Lung (tissue), 12 donors: ENCODE measurements around the gene MAP1A. TPM values are rescaled to one million over a fixed set of nuclear protein-coding genes. Genes with fewer than 3 reads are reported as not detected.
A peak's percentile ranks its signal among the peaks of the same experiment; 100 is the strongest.

Experiments
- ATAC-seq: fragments of 200-7000 bp; cut with Tn5 transposase; one replicate; pipeline ENCODE4 v1.9.1; 2020; ENCODE audit warnings: moderate number of reproducible peaks; ENCODE audit not compliant: insufficient read depth, low FRiP score
- DNase-seq, 3 donors: peaks; one replicate each; pipeline ENCODE4 v3.0.0-alpha.2; 2013 to 2017
- H3K27ac ChIP-seq, 2 donors: one replicate each; pipeline ENCODE4 v1.5.1; 2013; ENCODE audit warnings: mild to moderate bottlenecking in 2 of 2, moderate library complexity in 2 of 2, control low read depth in 1 of 2, inconsistent platforms in 1 of 2, low read depth in 1 of 2, low read length in 1 of 2
- H3K27me3 ChIP-seq, 3 donors: one replicate each; pipeline ENCODE4 v1.5.1; 2013; ENCODE audit warnings: low read length in 2 of 3; ENCODE audit not compliant: control insufficient read depth in 3 of 3, insufficient read depth in 3 of 3
- H3K36me3 ChIP-seq, 4 donors: one replicate each; pipeline ENCODE4 v1.5.1; 2013; ENCODE audit warnings: low read length in 4 of 4, mild to moderate bottlenecking in 1 of 4, moderate library complexity in 1 of 4; ENCODE audit not compliant: control insufficient read depth in 4 of 4, insufficient read depth in 4 of 4
- H3K4me1 ChIP-seq, 5 donors: one replicate each; pipeline ENCODE4 v1.5.1; 2013; ENCODE audit warnings: low read length in 5 of 5, mild to moderate bottlenecking in 2 of 5, moderate library complexity in 1 of 5; ENCODE audit not compliant: control insufficient read depth in 5 of 5, insufficient read depth in 5 of 5
- H3K4me3 ChIP-seq: one replicate; pipeline ENCODE4 v1.5.1; 2013; ENCODE audit warnings: mild to moderate bottlenecking, control low read depth, moderate library complexity
- H3K9ac ChIP-seq, 2 donors: one replicate each; pipeline ENCODE4 v1.5.1; 2013; ENCODE audit warnings: low read length in 2 of 2, control low read depth in 1 of 2; ENCODE audit not compliant: insufficient read depth in 1 of 2
- H3K9me3 ChIP-seq, 4 donors: one replicate each; pipeline ENCODE4 v1.5.1; 2013; ENCODE audit warnings: low read length in 3 of 4, mild to moderate bottlenecking in 1 of 4, moderate library complexity in 1 of 4; ENCODE audit not compliant: control insufficient read depth in 4 of 4, insufficient read depth in 3 of 4
- WGBS, 2 donors: extraction: QIAGEN DNeasy Blood & Tissue Kit; methylation state at CpG; one replicate each; pipeline ENCODE4 v1.1.7; 2013; 5-methylcytosine and 5-hydroxymethylcytosine counted together
- polyA plus RNA-seq, 2 donors: library from polyadenylated mRNA; stranded (reverse); fragments of 200-250 nt; gene quantifications; one replicate each; pipeline ENCODE4 v1.2.1, GENCODE V29; 2013
- total RNA-seq, 2 donors: library from RNA; depleted of rRNA in 1 of 2; stranded (reverse); fragments of >200 nt in 1 of 2; gene quantifications; one replicate each; pipeline ENCODE4 v1.2.1, GENCODE V29; 2014 to 2021
- TF ChIP-seq, protein P1 (sequence below): IDR thresholded peaks from 2 replicates; pipeline ENCODE4 v1.5.1; 2012; ENCODE audit warnings: mild to moderate bottlenecking; ENCODE audit errors: control extremely low read depth, extremely low read depth
- donor health status: control.
- donor health status: control.
- donor health status: Bipolar disorder and iron deficiency.
- donor health status: healthy.
- donor health status: DM: yes; HTN: yes; CAD: no.

MAP1A gene
- total and polyA plus RNA-seq, 4 donors: 1.8 to 17.8 (median 5.3) TPM

DNA sequence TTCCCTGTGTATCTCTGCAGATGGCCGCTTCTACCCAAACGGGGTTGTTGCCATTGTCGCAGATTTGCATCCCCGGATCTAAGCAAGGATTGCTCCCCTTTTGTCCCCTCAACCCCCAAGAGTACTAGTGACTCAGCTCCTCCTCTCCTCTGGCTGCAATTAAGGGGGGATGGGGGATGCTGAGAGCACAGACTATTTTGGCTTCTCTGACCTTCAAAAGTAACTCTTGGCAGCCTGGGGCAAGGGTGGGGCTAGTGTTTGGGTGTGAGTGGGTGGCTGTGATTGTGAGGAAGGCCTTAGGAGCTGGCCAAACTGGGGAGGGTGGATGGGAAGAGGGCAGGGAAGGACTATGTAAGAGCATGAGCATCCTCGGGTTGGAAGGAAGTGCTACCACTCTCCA, 1.2 kb upstream of the MAP1A start:
- no peak overlapping the region for H3K4me3 ChIP-seq

DNA sequence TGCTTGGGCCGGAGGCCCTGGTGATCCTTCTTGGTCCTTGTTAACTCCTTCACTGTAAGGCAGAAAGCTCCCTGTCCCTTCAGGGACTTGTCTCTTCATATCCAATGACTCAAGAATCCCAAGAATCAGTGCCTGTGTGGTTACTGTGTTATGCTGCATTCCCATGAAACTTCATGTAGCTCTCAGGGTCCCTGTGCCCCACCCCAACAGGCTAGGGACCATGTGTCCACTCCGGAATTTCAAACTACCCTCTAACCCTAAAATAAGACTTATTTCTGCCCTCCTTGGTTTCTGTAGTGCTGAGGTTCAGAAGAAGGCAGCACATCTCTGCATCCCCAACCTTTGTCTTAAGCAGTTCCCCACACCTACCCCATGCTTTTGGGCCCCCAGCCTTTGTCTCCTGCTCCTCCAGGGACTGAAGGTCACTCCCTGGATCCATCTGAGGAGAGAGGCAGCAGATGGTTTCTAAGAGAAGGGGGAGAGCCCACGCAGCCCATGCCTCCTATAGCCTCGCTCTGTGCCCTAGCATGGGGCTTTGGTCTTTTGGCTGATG, 531 bp upstream of the MAP1A start:
- peaks cover 4 to 38% (median 5%) of the 10 kb centered on the region in 5 donors for H3K4me1 ChIP-seq
- DNase-seq (peak; percentile 31 to 63 (median 48)), ATAC-seq (no peak)
- H3K9ac ChIP-seq: peak overlapping the region in 1 of 2 donors; percentile 46
- WGBS, 2 donors: 33 to 38% methylated on average over 4 of the region's 4 CpGs
- no peaks in the 10 kb centered on the region for H3K27me3 ChIP-seq
- no peak overlapping the region for H3K4me3 ChIP-seq
- no peak overlapping the region for H3K27ac ChIP-seq
- peaks cover 0 to 2% (median 0%) of the 10 kb centered on the region in 4 donors for H3K9me3 ChIP-seq
- TF ChIP-seq, protein P1, sequence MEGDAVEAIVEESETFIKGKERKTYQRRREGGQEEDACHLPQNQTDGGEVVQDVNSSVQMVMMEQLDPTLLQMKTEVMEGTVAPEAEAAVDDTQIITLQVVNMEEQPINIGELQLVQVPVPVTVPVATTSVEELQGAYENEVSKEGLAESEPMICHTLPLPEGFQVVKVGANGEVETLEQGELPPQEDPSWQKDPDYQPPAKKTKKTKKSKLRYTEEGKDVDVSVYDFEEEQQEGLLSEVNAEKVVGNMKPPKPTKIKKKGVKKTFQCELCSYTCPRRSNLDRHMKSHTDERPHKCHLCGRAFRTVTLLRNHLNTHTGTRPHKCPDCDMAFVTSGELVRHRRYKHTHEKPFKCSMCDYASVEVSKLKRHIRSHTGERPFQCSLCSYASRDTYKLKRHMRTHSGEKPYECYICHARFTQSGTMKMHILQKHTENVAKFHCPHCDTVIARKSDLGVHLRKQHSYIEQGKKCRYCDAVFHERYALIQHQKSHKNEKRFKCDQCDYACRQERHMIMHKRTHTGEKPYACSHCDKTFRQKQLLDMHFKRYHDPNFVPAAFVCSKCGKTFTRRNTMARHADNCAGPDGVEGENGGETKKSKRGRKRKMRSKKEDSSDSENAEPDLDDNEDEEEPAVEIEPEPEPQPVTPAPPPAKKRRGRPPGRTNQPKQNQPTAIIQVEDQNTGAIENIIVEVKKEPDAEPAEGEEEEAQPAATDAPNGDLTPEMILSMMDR: no peak
- peaks cover 0 to 10% (median 4%) of the 10 kb centered on the region in 4 donors for H3K36me3 ChIP-seq

More for the DNA sequence above, 1.2 kb upstream of the MAP1A start:
- Histone ChIP-seq H3K27ac (no peak overlapping the region), H3K27me3 (no peaks in the 10 kb centered on the region), H3K9me3 (no peaks in the 10 kb centered on the region), H3K4me1 (peaks cover 4 to 43% (median 5%) of the 10 kb centered on the region in 5 donors), H3K36me3 (peaks cover 0 to 3% (median 1%) of the 10 kb centered on the region in 4 donors), H3K9ac (peak overlapping the region in 1 of 2 donors; percentile 4)
- TF ChIP-seq, protein P1: no peak
- no peak for DNase-seq
- no peak for ATAC-seq
- WGBS, 2 donors: 53 to 65% methylated on average over 5 of the region's 5 CpGs

DNA sequence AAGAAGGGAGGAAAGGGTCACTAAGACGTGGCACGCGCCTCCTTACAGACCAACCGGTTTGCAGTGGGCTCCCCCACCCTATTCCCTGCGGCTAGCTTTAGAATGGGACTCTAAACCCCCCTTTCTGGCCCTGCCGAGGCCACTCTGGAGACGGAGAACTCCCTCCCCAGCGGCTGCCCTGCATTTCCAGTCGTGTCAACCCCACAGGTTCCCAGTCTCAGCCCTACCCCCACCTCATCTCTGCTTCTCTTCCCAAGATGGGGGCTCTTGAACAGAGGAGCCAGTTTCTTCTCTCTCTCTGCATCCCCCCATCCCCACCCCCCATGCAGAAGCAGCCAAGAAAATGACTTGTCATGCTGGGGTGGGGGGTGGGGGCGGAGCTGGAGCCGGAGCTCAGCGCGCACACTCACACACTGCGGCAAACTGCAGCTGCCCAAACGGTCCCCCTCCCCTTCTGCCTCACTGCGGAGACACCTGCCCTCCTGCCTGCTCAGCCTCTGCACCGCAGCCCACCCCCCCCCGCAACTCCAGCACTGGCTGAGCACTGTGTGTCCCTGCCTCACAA, 871 bp downstream of the MAP1A start:
- no peak overlapping the region for H3K4me3 ChIP-seq
- H3K36me3 ChIP-seq: peaks cover 0 to 20% (median 6%) of the 10 kb centered on the region in 4 donors
- H3K27me3 ChIP-seq: no peaks in the 10 kb centered on the region
- H3K4me1 ChIP-seq: peaks cover 4 to 38% (median 5%) of the 10 kb centered on the region in 5 donors
- peaks cover 0 to 3% (median 0%) of the 10 kb centered on the region in 4 donors for H3K9me3 ChIP-seq
- TF ChIP-seq, protein P1: no peak
- H3K27ac ChIP-seq: no peak overlapping the region
- H3K9ac ChIP-seq: peak overlapping the region in 1 of 2 donors; percentile 15
- DNase-seq (peak; percentile 69 to 75 (median 70)), ATAC-seq (no peak)
- 2 to 4% methylated on average over 14 to 18 of the region's 18 CpGs for WGBS, 2 donors
